DOHH2 (cell line): ENCODE results near the gene PRKCD.

Experiments
- EZH2phosphoT487 ChIP-seq: fragments of 200-600 bp; sonication (generic); IDR thresholded peaks from 2 replicates; pipeline ENCODE4 v1.6.1; 2017; ENCODE audit warnings: borderline replicate concordance, mild to moderate bottlenecking, antibody characterized with exemption, low read length, moderate library complexity, mixed read lengths
- TF ChIP-seq, protein P1 (sequence below): fragments of 200-600 bp; sonication (generic); IDR thresholded peaks from one replicate; pipeline ENCODE4 v1.5.1; 2014; ENCODE audit warnings: antibody characterized with exemption, mild to moderate bottlenecking, low read depth, low read length; ENCODE audit not compliant: poor library complexity, severe bottlenecking

GRCh38 chr3:53166781-53167291 is 5.8 kb downstream of the PRKCD start:
- TF ChIP-seq, protein P1, sequence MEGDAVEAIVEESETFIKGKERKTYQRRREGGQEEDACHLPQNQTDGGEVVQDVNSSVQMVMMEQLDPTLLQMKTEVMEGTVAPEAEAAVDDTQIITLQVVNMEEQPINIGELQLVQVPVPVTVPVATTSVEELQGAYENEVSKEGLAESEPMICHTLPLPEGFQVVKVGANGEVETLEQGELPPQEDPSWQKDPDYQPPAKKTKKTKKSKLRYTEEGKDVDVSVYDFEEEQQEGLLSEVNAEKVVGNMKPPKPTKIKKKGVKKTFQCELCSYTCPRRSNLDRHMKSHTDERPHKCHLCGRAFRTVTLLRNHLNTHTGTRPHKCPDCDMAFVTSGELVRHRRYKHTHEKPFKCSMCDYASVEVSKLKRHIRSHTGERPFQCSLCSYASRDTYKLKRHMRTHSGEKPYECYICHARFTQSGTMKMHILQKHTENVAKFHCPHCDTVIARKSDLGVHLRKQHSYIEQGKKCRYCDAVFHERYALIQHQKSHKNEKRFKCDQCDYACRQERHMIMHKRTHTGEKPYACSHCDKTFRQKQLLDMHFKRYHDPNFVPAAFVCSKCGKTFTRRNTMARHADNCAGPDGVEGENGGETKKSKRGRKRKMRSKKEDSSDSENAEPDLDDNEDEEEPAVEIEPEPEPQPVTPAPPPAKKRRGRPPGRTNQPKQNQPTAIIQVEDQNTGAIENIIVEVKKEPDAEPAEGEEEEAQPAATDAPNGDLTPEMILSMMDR: no peak
- no peak for TF ChIP-seq EZH2phosphoT487
